ENCODE results near the gene CCNJ.

- TF ChIP-seq CTCF (conservative IDR thresholded peaks at IDR 0.05 in 1 of 2, IDR thresholded peaks at IDR 0.05 in 1 of 2; ENCODE audit: low read depth in 1 of 2, low read length in 2 of 2): no peak
- TF ChIP-seq EZH2 (IDR thresholded peaks at IDR 0.05; ENCODE audit: low read length, missing control alignments): no peak
Observed at GRCh38 chr10:96047004-96047649, 3.7 kb downstream of the CCNJ start.
